Activated naive CD8-positive, alpha-beta T cell treated with anti-CD3 and anti-CD28 coated beads, Interleukin-2, amount 50 U/mL, for 16 hours (primary cell): ENCODE measurements around the gene CNTFR.

ENCODE experiments used
- DNase-seq: peaks from one replicate; pipeline ENCODE4 v3.0.0-alpha.2; 2020; ENCODE audit warnings: low read depth, low spot score

CNTFR gene

DNA sequence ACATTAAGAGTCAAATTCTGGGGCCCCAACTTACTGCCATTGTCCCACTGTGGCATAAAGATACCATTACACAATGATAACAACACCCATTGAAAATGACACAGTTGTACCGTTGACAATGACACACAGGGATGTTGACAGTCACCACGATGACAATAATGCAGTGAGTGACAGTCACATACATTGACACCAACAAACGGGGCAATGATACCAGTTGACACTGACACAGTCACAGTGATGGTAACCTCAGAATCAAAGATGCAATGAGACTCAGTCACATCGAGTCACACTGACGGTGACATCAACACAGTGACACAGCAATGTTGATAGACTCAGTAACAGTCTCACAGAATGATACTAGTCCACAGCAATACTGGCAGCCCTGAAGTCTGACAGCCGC is 16.9 kb downstream of the CNTFR start:
- DNase-seq = no peak

- DNase-seq = no peak
Observed at GRCh38 chr9:34572092-34572491, 17.4 kb downstream of the CNTFR start.

- DNase-seq = no peak
Observed at GRCh38 chr9:34571481-34571810, 18.1 kb downstream of the CNTFR start.

DNA sequence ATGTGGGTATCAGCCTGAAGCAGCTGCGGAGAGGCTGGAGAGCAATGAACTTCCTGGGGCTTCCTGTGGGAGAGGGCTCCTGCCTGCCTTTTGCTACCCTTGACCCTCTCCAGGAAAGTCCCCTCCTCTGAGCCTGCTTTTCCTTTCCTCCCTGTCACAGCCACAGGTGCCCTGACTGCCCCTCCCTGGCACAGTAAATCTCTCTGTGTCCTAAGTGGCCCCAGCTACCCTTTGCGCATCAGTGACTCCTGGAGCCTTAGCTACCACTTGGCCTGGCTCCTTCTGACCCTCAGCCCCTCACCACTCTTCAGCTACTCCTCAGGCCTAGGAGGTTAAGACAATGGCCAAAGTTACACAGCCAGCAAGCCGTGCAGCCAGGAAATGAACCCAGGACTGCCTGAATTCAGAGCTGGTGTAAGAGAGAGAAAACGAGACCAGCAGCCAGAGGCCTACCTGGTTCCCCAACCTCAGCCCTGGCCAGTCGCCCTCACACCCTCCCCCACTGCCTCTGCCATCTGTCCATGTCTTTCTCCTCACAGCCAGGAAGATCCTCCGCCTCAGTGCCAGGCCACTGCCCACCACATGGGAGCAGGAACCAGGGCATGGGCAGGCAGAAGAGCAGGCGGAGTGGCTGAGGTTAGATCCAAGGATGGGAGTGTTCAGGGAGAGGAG is 18.6 kb downstream of the CNTFR start:
- no peak for DNase-seq

GRCh38 chr9:34570376-34570775 is 19.1 kb downstream of the CNTFR start:
- no peak for DNase-seq

DNA sequence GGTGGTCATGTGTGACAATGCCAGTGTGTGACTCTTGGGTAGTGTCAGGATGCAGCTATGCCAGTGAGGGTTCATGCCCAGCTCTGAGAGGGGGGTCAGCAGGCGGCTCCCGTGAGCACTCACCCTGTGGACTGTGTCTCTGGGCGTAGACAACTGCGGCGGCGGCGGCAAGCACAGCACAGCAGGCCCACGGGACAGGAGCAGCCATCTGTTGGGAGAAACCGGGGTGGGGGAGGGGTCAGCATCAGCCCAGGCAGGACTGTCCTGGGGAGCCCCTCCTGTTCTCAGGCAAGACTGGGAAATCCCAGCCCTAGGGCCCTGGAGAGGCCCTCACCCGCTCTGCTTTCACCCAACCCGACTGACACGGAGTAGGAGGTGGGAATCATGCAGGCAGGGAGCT is 20.8 kb downstream of the CNTFR start:
- no peak for DNase-seq

DNA sequence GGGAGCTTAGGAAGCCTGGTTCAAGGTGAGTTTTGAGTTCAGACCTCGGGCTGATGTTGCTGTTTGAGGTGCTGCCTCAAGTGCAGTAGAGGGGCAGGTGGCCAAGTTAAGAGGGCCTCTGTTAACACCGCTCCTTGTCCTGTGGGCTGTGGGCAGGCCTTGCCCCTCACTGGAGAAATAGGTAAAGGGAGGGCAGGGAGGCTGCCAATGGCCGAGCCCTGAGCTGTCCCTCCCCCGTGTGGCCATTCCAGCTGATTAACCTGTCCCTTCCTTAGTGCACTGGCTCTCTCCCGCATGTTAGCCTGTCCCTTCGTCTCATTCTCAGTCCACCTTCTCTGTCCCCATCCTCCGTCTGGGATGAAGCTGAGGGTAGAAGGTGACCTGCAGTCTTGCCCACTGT is 21.4 kb downstream of the CNTFR start:
- no peak for DNase-seq

DNA sequence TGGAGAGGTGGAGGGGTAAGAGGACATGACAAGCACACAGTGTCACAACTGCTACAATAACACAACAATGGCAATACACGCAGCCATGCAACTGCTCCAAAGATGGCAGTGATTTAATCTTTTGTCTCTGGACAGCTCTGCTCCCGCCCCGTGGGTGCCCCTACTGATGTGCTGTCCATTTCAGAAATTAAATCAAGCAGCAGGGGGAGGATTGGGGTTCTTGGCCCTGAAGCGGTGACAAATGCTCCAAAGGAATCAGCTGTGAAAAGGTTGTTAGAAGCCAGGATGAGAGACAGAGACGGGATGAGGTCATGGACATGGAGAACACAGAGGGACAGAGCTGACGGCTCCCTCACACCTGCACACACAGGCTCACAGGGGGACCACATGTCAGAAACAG is 22.6 kb downstream of the CNTFR start:
- DNase-seq = no peak

- DNase-seq = no peak
Observed at GRCh38 chr9:34566322-34566721, 23.2 kb downstream of the CNTFR start.

DNA sequence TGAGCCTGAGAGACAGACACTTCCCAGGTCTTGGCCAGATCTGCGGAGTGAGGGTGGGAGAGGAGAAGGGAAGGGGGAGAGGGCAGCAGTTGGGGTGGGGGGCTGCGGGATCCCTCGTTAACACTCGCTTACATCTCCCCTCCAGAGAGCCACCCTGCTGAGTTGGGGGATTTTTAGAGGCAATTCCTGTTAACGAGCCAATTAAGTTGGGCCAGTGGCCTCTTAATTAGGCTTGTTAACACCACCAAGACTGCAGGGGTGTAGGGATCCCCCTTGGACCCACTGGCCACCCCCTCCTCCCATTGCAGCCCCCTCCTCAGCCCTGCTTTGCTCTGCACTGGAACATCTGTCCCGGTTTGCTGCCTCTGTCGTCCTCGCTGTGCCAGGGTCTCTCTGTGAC is 23.7 kb downstream of the CNTFR start:
- no peak for DNase-seq

- no peak for DNase-seq
Observed at GRCh38 chr9:34564617-34565016, 24.9 kb downstream of the CNTFR start.

- no peak for DNase-seq
Observed at GRCh38 chr9:34563262-34563661, 26.3 kb downstream of the CNTFR start.

DNA sequence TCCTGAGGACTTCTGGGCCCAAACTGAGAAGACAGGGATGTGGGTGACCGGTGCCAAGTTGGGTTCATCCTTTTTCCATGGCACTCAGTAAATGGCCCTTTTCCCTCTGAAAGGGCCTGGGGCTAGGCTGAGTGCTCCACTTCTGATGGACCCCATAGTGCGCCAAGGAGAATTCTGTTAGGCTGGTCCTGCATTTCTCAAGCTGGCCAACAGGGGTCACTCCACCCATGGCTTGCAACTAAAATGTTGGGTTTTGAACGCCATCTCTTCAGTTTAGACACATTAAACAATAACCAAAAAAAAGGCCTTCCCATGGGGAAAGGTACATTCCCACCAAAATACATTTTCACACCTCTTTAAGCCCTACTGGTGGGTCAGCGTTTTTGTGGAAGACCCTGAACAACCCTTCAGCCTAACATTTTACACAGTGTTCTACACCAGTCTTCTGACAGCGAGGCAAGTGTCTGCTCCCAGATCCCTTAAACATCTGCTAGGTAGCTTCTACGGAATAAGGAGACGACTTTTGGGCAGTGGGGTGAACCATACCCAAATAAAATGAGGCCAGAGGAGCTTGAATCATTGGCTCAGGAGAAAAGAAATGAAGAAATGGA is 27.3 kb downstream of the CNTFR start:
- DNase-seq = no peak

DNA sequence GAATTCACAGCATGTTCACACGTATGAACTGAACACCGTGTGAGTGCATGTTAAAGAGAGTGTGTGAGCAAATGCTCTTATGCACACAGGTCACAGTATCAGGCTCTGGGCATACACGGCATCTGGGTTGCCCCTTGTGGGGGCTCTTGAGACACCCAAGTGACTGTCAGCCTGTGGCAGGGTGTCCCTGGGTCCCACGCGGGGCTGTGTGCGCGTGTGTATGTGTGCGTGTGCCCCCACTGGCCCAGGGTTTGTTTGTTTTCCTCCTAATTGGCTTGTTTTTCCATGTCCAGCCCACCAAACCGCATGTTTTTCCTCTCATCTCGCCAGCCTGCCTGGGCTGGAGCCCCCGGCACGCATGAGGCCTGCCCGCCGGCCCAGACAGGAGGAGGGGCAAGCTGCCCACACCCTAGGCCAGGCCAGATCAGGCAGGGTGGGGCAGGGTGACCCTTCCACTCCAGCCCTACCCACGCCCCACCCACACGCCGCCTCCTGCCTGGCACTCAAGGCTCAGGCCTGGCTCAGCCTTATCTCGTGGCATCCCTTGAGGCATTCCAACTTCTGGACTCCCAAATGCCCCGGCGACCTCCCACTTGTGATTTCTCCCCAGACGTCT is 28.8 kb downstream of the CNTFR start:
- DNase-seq = no peak

DNA sequence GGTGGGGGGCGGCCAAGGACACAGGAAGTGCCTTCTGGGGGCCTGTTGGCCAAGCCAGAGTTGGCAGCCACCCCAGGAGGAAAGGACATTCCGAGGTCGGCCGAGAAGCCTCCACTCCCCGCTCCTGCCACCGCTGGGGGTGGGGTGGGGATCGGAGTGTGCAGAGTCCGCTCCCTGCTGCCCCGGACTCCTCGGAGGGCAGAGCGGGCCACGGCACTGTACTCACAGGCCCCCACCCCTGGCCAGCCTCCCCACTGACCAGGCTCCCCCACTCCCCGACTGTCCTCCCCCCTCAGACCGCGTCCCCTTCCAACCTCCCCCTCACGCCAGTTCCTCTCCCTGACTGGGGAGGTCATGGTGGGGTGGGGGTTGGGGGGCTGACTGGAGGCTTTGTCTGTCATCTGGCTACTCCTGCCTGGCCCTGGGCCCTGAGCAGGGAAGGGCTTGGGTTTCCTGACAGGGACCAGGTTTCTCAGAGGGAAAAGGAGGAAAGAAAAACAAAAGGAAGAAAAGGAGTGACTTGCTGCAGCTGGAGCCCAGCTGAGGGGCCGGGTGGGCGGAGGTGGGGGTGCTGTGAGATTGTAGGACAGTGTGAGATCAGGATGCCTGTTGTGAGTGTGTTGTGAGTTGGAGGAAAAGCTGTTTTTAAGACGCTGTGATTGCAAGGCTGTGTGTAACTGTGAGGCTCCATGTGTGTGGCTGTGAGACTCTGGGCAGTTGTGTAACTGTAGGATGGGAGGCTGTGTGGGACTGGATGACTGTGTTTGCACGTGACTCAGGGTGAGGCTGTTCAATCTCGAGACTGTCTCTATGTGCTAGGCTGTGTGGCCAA is 29.7 kb downstream of the CNTFR start:
- DNase-seq = no peak

DNA sequence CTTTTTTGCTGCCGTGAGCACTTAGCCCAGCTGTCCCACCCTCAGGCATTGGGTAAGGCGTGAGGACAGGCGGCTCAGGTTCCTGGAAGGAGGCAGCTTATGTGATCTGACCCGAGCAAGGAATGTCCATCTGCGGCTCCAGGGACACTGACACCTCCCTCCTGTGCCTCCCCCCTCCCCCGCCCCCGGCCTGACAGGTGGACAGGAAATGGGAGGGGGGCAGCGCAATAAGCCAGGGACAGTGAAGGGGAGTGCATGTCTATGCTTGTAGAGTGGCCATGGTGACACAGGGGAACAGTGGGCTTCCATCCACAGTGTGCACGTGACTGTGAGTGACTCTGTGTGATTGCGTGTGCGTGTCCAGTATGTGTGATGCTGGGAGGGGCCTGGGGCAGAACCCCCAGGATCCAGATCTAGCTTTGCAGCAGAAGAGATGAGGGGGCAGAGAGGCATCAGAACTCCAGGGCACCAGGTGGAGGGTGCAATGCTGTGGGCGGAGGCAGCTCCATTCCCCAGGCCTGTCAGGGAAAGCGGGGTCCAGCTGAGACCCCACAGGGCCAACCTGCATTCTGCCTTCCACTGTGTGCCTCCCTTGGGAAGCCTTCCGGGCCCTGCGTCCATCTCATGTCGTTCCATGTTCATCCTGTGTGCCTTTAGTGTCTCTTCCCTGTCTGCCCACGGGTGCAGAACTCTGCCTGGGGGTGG is 30.5 kb downstream of the CNTFR start:
- no peak for DNase-seq

GRCh38 chr9:34558364-34558763 is 31.2 kb downstream of the CNTFR start:
- DNase-seq = no peak

DNA sequence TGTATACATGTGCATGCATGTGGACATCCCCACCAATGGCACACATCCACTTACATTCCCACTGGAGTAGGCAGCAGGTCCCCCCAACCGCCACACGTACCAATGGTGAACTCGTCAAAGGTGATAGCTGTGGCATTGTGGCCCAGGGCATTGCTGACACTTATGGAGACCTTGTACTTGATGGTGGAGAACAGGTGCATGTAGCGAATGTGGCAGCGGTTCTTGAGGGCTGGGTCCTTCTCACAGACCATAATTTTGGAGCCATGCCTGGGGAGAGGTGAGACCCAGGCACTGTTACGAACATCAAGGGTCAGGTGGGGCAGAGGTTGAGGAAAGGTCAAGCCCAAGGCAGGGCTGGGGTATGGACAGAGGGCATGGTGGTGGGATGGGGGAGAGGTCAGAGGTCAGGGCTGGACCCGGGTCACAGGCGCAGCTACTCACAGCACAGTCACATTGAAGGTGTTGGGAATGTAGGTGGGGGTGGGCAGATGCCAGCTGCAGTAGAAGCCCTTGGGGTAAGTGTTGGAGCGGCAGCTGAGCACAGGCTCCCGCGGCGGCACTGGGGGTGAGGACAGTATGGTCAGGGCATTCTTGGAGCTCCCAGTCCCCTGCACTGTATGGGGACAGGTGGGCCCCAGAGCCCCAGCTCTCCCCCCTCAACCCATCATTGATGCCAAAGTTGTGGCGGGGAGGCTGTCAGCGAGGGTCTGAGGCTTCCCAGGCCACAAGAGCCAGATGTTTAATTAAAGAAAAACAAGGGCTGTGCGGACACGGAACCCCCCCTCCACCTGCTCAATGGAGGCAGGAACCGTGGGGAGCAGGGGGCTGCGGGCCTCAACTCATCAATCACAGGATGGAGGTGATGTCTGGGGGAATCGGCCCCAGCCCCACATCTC is 31.9 kb downstream of the CNTFR start:
- DNase-seq = no peak

GRCh38 chr9:34556949-34557348 is 32.6 kb downstream of the CNTFR start:
- no peak for DNase-seq

DNA sequence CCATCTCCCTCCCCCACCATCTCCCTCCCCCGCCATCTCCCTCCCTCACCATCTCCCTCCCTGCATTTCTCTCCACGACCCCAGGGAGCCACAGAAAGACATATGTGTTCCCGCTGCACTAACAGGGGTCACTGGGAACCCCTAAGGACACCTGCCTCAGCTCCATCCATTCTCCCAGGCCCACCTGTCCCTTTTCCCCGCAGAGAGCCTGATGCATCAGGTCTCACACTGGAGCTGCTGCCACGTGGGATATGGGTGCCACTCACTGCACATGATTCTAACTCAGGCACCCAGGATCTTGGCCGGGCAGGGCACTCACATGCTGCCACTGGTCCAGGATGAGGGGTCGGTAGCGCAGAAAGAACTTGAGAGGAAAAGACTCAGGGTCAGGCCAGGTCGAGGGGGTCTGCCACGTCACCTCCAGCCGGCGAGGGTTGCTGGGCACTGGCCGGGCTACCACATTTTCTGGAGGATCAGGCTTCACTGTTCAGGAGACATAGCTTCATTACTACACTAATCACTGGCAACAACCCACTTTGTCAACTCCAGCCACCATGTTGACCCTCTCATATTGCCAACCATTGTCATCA is 33.5 kb downstream of the CNTFR start:
- DNase-seq = no peak

DNA sequence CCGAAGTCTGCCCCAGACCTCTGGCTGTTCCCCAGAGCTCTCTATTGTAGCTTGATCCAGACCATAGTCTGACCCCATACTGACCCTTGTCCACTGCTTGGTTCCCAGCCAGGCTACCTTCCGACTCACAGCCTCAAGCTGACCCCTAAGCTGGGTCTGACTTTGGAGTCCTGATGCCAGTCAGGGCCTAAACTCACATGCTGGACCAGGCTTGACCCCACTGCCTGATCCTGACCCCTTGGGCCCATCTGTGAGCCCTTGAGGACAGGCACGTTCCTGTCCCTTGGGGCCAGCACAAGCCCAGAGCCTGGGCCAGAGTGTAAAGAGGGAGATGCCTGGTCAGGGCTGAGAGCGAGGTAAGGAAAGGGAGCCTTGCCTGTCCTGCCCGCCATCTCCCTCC is 34.0 kb downstream of the CNTFR start:
- no peak for DNase-seq
